GM12878 (cell line): ENCODE measurements around the gene CCDC39. TPM values are rescaled to one million over a fixed set of nuclear protein-coding genes. Genes with fewer than 3 reads are reported as not detected.
"Not testable (repeated sequence)": the region's sequence is repeated elsewhere in the genome, so short reads cannot be mapped to it uniquely, and the experiment has no call there.

ENCODE experiments used
- ATAC-seq: fragments of 200-7000 bp; cut with Tn5 transposase; 3 replicates; pipeline ENCODE4 v1.9.1; 2020; ENCODE audit warnings: mild to moderate bottlenecking, moderate library complexity
- BruUV-seq: library from RNA; stranded (reverse); fragments of 400-500 nt; replicated peaks from 2 replicates; lab custom pipeline; 2021; lab: Mats Ljungman, UMichigan
- CTCF ChIA-PET: fragments of 300-600 bp; sonication (Branson Sonifier 250); formaldehyde crosslinking; extraction: SDS; loops from one replicate; lab custom pipeline; 2021; ENCODE audit warnings: inconsistent platforms; lab: Yijun Ruan, JAX
- POLR2A ChIA-PET: fragments of 350-600 bp; formaldehyde crosslinking; extraction: SDS; loops from one replicate; lab custom pipeline; 2021; ENCODE audit warnings: inconsistent platforms; lab: Charles Lee
- RAD21 ChIA-PET: fragments of 300-600 bp; sonication (Branson Sonifier 250); formaldehyde crosslinking; loops from one replicate; lab custom pipeline; 2023; ENCODE audit warnings: antibody characterized with exemption; ENCODE audit not compliant: unreplicated experiment; lab: Charles Lee
- SMC1A ChIA-PET: fragments of 300-600 bp; sonication (Branson Sonifier 250); formaldehyde crosslinking; loops from one replicate; lab custom pipeline; 2023; ENCODE audit not compliant: unreplicated experiment, uncharacterized antibody; lab: Charles Lee
- DNase-seq: peaks from one replicate; pipeline ENCODE4 v3.0.0-alpha.2; 2011; ENCODE audit warnings: low read depth, low spot score
- FAIRE-seq: peaks from 3 replicates; lab custom pipeline; 2011; peaks lifted over from hg19 to GRCh38; lab: Jason Lieb, UNC
- H2AFZ ChIP-seq: 2 replicates; pipeline ENCODE4 v1.6.0; 2011; ENCODE audit warnings: low read depth, low read length, control low read depth; ENCODE audit not compliant: control insufficient read depth
- H3K27ac ChIP-seq: 2 replicates; pipeline ENCODE4 v1.5.1; 2011; ENCODE audit warnings: control low read depth; ENCODE audit not compliant: control insufficient read depth, insufficient read depth
- H3K27me3 ChIP-seq, 2 experiments: replicated peaks in 1 of 2; 2 replicates each; pipeline versions ENCODE4 v1.6.0 to v1.6.1; 2011; ENCODE audit warnings: low read length in 1 of 2; ENCODE audit not compliant: control insufficient read depth in 2 of 2, insufficient read depth in 2 of 2
- H3K36me3 ChIP-seq, 2 experiments: 2 replicates each; pipeline ENCODE4 v1.5.1; 2011; ENCODE audit warnings: low read length in 1 of 2; ENCODE audit not compliant: control insufficient read depth in 2 of 2, insufficient read depth in 2 of 2
- H3K4me1 ChIP-seq: 2 replicates; pipeline ENCODE4 v1.6.1; 2011; ENCODE audit warnings: mild to moderate bottlenecking, low read length, moderate library complexity, mixed read lengths; ENCODE audit not compliant: control insufficient read depth, insufficient read depth
- H3K4me2 ChIP-seq: 2 replicates; pipeline ENCODE4 v1.6.0; 2011; ENCODE audit warnings: control low read depth; ENCODE audit not compliant: control insufficient read depth, insufficient read depth
- H3K4me3 ChIP-seq: fragments of 200-600 bp; sonication (generic); 2 replicates; pipeline ENCODE4 v1.5.1; 2016
- H3K79me2 ChIP-seq: 2 replicates; pipeline ENCODE4 v1.6.0; 2011; ENCODE audit warnings: low read length; ENCODE audit not compliant: control insufficient read depth, insufficient read depth
- H3K9ac ChIP-seq: 2 replicates; pipeline ENCODE4 v1.8.0; 2011; ENCODE audit warnings: low read length, control low read depth, mixed read lengths; ENCODE audit not compliant: control insufficient read depth, insufficient read depth
- H3K9me3 ChIP-seq: replicated peaks from 3 replicates; pipeline ENCODE4 v1.5.1; 2011; ENCODE audit warnings: mild to moderate bottlenecking, low read length; ENCODE audit not compliant: control insufficient read depth, insufficient read depth
- H4K20me1 ChIP-seq: 2 replicates; pipeline ENCODE4 v1.6.0; 2011; ENCODE audit not compliant: control insufficient read depth, insufficient read depth
- HCFC1 ChIP-seq: fragments of 150-350 bp; IDR thresholded peaks from 2 replicates; pipeline ENCODE4 v1.6.1; 2014; ENCODE audit warnings: low read length
- JUND ChIP-seq: IDR thresholded peaks from 2 replicates; pipeline ENCODE4 v1.6.1; 2012; ENCODE audit warnings: low read depth, mild to moderate bottlenecking, low read length, improper control_type of control experiment, moderate library complexity
- PAX5 ChIP-seq: IDR thresholded peaks from 2 replicates; pipeline ENCODE4 v1.6.1; 2011; ENCODE audit warnings: low read depth, low read length, borderline replicate concordance
- RAD21 ChIP-seq: IDR thresholded peaks from 2 replicates; pipeline ENCODE4 v1.6.1; 2011; ENCODE audit warnings: mild to moderate bottlenecking, low read depth, low read length, moderate library complexity; ENCODE audit not compliant: insufficient read depth
- SMC3 ChIP-seq: IDR thresholded peaks from 2 replicates; pipeline ENCODE4 v1.6.1; 2011; ENCODE audit warnings: low read length, improper control_type of control experiment, borderline replicate concordance
- ZNF384 ChIP-seq: IDR thresholded peaks from 2 replicates; pipeline ENCODE4 v1.6.1; 2012; ENCODE audit warnings: low read depth, mild to moderate bottlenecking, low read length, improper control_type of control experiment, borderline replicate concordance
- WGBS: methylation state at CpG from one replicate; pipeline ENCODE4 v1.1.6; 2016; ENCODE audit warnings: low lambda C conversion rate; ENCODE audit not compliant: insufficient replicate concordance, insufficient coverage; ENCODE audit errors: missing lambda C conversion rate; 5-methylcytosine and 5-hydroxymethylcytosine counted together
- in situ Hi-C: fragments of 300-500 bp; cut with MboI; formaldehyde crosslinking; loops from 9 replicates; pipeline ENCODE4 v1.14.3; 2018; ENCODE audit warnings: mixed read lengths
- intact Hi-C: fragments of 100-400 bp; cut with micrococcal nuclease; formaldehyde crosslinking; loops from one replicate; pipeline ENCODE4 v1.14.2; 2022; ENCODE audit not compliant: unreplicated experiment
- polyA plus RNA-seq, 11 experiments: library from polyadenylated mRNA; depleted of rRNA in 4 of 11; unstranded in 6 of 11; stranded (reverse) in 5 of 11; fragments of >200 nt; fragmentation: Nextera tagmentation in 4 of 11; fragmentation: Illumina TruSeq in 1 of 11; extraction: Ambion mirVana in 4 of 11; extraction: Trizol in 1 of 11; gene quantifications; 1 replicate in 1 of 11; 2 replicates in 10 of 11; pipeline versions ENCODE4 v1.2.1 to v1.2.3, GENCODE V29; 2011 to 2016; ENCODE audit warnings: inconsistent platforms in 2 of 11, missing spikeins in 2 of 11, low read depth in 1 of 11
- total RNA-seq, 4 experiments: library from RNA; depleted of rRNA in 3 of 4; stranded (reverse); fragments of >200 nt in 3 of 4; fragmentation: Illumina TruSeq in 1 of 4; extraction: Trizol in 1 of 4; gene quantifications; 2 replicates each; pipeline versions ENCODE4 v1.2.1 to v1.2.3, GENCODE V29; 2013 to 2021
- TF ChIP-seq, protein P1 (sequence below), 3 experiments: IDR thresholded peaks in 2 of 3; conservative IDR thresholded peaks in 1 of 3; 2 replicates each; pipeline ENCODE4 v1.5.1; 2011; ENCODE audit warnings: low read depth in 3 of 3, low read length in 3 of 3, mild to moderate bottlenecking in 3 of 3, control low read depth in 2 of 3, moderate library complexity in 2 of 3, inconsistent platforms in 1 of 3, mixed read lengths in 1 of 3; ENCODE audit not compliant: control insufficient read depth in 2 of 3, insufficient read depth in 1 of 3; ENCODE audit errors: extremely low read depth in 1 of 3

CCDC39 gene
- total and polyA plus RNA-seq, 10 of the 15 experiments (the other 5 are each of a cell fraction or from before 2014, with no cell fraction given), result 0.10 to 0.69 (median 0.31) TPM

DNA sequence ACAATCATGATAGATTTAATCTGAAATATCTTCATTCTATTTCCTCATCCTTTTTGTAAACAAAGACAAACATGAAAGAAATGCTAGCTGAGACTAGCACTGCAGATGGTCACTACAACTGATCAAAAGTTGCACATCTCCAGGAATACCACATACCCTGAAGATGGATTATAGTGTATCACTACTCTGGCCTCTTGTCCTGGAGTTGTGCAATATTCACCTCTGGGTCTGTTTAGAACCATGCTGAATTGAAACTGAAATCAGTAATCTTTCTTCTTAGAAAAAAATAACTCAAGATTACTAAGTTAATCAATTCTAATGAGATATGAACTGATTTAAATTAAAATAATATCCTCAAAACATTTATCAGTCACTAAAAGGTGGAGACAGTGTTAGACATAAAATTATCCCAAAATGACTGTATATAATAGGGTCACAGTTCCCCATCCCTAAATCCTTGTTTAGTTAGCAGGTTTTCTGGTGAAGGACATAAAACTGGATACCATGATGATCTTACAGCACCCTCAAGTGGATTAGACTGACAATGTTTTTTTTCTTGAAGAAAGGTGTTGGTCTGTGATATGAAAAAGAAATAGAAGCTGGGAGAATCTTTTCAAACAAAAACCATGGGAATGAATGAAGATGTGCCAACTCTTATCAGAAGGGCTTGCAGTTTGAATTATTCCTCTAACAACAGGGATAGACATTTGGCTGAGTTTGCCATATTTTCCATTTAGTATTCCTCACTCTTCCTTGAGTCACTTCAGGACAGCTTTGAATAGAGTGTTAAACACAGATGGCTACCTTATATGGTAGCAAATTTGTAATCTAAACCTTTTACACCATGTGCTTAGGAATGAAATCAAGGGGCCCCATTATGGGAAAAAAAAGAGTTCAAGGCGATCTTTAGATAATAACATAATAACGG lies 84.4 kb downstream of the CCDC39 start:
- TF ChIP-seq JUND (no peak), PAX5 (no peak), ZNF384 (peak; percentile 23; the same call in 1 of the 2 replicates), RAD21 (peak; percentile 91), SMC3 (peak; percentile 87), HCFC1 (no peak)
- TF ChIP-seq, protein P1, sequence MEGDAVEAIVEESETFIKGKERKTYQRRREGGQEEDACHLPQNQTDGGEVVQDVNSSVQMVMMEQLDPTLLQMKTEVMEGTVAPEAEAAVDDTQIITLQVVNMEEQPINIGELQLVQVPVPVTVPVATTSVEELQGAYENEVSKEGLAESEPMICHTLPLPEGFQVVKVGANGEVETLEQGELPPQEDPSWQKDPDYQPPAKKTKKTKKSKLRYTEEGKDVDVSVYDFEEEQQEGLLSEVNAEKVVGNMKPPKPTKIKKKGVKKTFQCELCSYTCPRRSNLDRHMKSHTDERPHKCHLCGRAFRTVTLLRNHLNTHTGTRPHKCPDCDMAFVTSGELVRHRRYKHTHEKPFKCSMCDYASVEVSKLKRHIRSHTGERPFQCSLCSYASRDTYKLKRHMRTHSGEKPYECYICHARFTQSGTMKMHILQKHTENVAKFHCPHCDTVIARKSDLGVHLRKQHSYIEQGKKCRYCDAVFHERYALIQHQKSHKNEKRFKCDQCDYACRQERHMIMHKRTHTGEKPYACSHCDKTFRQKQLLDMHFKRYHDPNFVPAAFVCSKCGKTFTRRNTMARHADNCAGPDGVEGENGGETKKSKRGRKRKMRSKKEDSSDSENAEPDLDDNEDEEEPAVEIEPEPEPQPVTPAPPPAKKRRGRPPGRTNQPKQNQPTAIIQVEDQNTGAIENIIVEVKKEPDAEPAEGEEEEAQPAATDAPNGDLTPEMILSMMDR (IDR thresholded peaks at IDR 0.05 in 2 of 3, conservative IDR thresholded peaks at IDR 0.05 in 1 of 3; ENCODE audit: control insufficient read depth in 2 of 3, extremely low read depth in 1 of 3, insufficient read depth in 1 of 3, low read depth in 3 of 3, low read length in 3 of 3), result peak; percentile 38 to 72 (median 52); a peak in 5 of 6 replicates

DNA sequence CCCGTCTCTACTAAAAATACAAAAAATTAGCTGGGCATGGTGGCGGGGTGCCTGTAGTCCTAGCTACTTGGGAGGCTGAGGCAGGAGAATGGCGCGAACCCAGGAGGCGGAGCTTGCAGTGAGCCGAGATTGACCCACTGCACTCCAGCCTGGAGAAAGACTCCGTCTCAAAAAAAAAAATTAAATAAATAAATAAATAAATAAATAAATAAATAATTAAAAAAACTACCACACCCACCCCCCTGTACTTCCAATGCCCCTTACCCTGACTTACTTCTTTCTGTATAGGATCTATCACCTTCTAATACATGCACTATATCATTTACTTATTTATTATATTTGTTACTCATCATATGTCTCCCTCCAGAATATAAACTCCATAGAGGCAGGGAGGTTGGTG lies 85.7 kb downstream of the CCDC39 start:
- RAD21 ChIA-PET, H2AFZ ChIP-seq, H3K4me2 ChIP-seq, FAIRE-seq, H3K79me2 ChIP-seq, H3K4me3 ChIP-seq, H3K36me3 ChIP-seq, H3K9ac ChIP-seq, BruUV-seq, H4K20me1 ChIP-seq, DNase-seq, POLR2A ChIA-PET, H3K4me1 ChIP-seq, H3K27ac ChIP-seq, H3K9me3 ChIP-seq, H3K27me3 ChIP-seq, ATAC-seq: not testable (repeated sequence)
- in situ Hi-C loops (loop anchor here (10.0 kb wide), 1 partner anchor 839 kb away; no protein-coding TSS in a partner anchor), intact Hi-C loops (loop anchor here (2.0 kb wide), 1 partner anchor 845 kb away; no protein-coding TSS in a partner anchor)
- SMC1A ChIA-PET, result interaction anchor here (1.7 kb wide), 1 partner anchor 782 kb away, joined by 7 read pairs; no protein-coding TSS in a partner anchor
- CTCF ChIA-PET, result interaction anchor here (1.3 to 2.7 kb wide), 3 partner anchors 664 to 843 kb away, joined by 4 to 10 read pairs (median 7); no protein-coding TSS in a partner anchor
- WGBS, result 79% methylated on average over 7 of the region's 7 CpGs

More for the DNA sequence above, 84.4 kb downstream of the CCDC39 start:
- no peak overlapping the region for H3K27ac ChIP-seq
- no peaks in the 10 kb centered on the region for H3K27me3 ChIP-seq
- no peak overlapping the region for H2AFZ ChIP-seq
- no peak overlapping the region for H3K4me2 ChIP-seq
- no peaks in the 10 kb centered on the region for H4K20me1 ChIP-seq
- no peaks in the 10 kb centered on the region for H3K4me1 ChIP-seq
- no peak overlapping the region for H3K9ac ChIP-seq
- DNase-seq, result peak; percentile 26
- ChIA-PET SMC1A (interaction anchor here (0.7 to 2.3 kb wide), 16 partner anchors 10 to 945 kb away, joined by 3 to 19 read pairs (median 4); no protein-coding TSS in a partner anchor), RAD21 (interaction anchor here (0.6 to 2.0 kb wide), 25 partner anchors 21 to 948 kb away, joined by 3 to 34 read pairs (median 4); no protein-coding TSS in a partner anchor), POLR2A (no interaction called here), CTCF (interaction anchor here (0.6 to 3.4 kb wide), 25 partner anchors 9 to 973 kb away, joined by 3 to 43 read pairs (median 4); no protein-coding TSS in a partner anchor)
- ATAC-seq, result peak; percentile 88
- no TSS peak for BruUV-seq
- no peaks in the 10 kb centered on the region for H3K79me2 ChIP-seq
- no peak for FAIRE-seq
- no peaks in the 10 kb centered on the region for H3K9me3 ChIP-seq
- H3K36me3 ChIP-seq, result no peaks in the 10 kb centered on the region
- intact Hi-C loops, result loop anchor here (1.0 to 5.0 kb wide), 4 partner anchors 558 to 846 kb away; partner anchors contain the start of gene PEX5L
- 83% methylated on average over 2 of the region's 2 CpGs for WGBS
- in situ Hi-C loops, result loop anchor here (10.0 kb wide), 1 partner anchor 840 kb away; no protein-coding TSS in a partner anchor
- H3K4me3 ChIP-seq, result no peak overlapping the region
